Pancreas (tissue), 10 donors: Measurements from ENCODE around the gene SCN9A. TPM values are rescaled to one million over a fixed set of nuclear protein-coding genes. Genes with fewer than 3 reads are reported as not detected.
"Not testable (repeated sequence)": the region's sequence is repeated elsewhere in the genome, so short reads cannot be mapped to it uniquely, and the experiment has no call there.

Experiments used
- ATAC-seq, 4 donors: fragments of 200-7000 bp; cut with Tn5 transposase; one replicate each; pipeline versions ENCODE4 v1.8.0 to v1.9.1; 2020; ENCODE audit warnings: mild to moderate bottlenecking in 4 of 4, moderate library complexity in 4 of 4
- DNase-seq, 6 donors: peaks; one replicate each; pipeline ENCODE4 v3.0.0-alpha.2; 2020
- FAIRE-seq: peaks from 2 replicates; lab custom pipeline; 2012; peaks lifted over from hg19 to GRCh38; lab: Jason Lieb, UNC
- H3K27ac ChIP-seq, 4 donors: fragments of 200-600 bp; sonication (generic); 1 replicate in 3 of 4; 2 replicates in 1 of 4; pipeline versions ENCODE4 v1.5.0 to v1.8.0; 2020
- H3K27me3 ChIP-seq, 4 donors: fragments of 200-600 bp; one replicate each; pipeline ENCODE4 v1.8.0; 2021
- H3K36me3 ChIP-seq, 3 donors: fragments of 200-600 bp; sonication (generic) in 1 of 3; one replicate each; pipeline versions ENCODE4 v1.5.0 to v1.8.0; 2020 to 2021
- H3K4me1 ChIP-seq, 3 donors: fragments of 200-600 bp; one replicate each; pipeline ENCODE4 v1.8.0; 2021
- H3K4me3 ChIP-seq, 4 donors: fragments of 200-600 bp; sonication (generic) in 2 of 4; one replicate each; pipeline versions ENCODE4 v1.5.0 to v1.8.0; 2020 to 2021
- H3K9me3 ChIP-seq, 4 donors: fragments of 200-600 bp; one replicate each; pipeline ENCODE4 v1.8.0; 2021
- CTCF ChIP-seq, 4 donors: fragments of 200-600 bp; sonication (generic) in 3 of 4; IDR thresholded peaks; one replicate each; pipeline versions ENCODE4 v1.5.0 to v1.8.0; 2021; ENCODE audit warnings: antibody characterized with exemption in 4 of 4
- whole genome bisulfite sequencing, 2 donors: extraction: QIAGEN DNeasy Blood & Tissue Kit; methylation state at CpG; one replicate each; pipeline ENCODE4 v1.1.7; 2013; 5-methylcytosine and 5-hydroxymethylcytosine counted together
- intact Hi-C, 3 donors: fragments of 100-400 bp; cut with DNase I; formaldehyde crosslinking; loops; one replicate each; pipeline versions ENCODE4 v1.11.1 to v1.14.2; 2022
- polyA plus RNA-seq, 2 donors: library from polyadenylated mRNA; stranded (reverse); fragments of 200-250 nt; gene quantifications; one replicate each; pipeline ENCODE4 v1.2.3, GENCODE V29; 2013
- total RNA-seq, 6 donors: library from RNA; stranded (reverse); fragmentation: NEBNext Ultra II Directional in 4 of 6; extraction: Animal tissue kit (Norgen Biotek cat#: 25700) in 4 of 6; gene quantifications; one replicate each; pipeline versions ENCODE4 v1.2.1 to v1.2.4, GENCODE V29; 2021 to 2023
- donor health status: healthy with polysubstance abuse.
- donor health status: DM: no; HTN: no; CAD: no; lungs with moderate emphysema.
- donor health status: DM: no; HTN: no; CAD: no.
- donor health status: control.
- donor health status: control.
- donor health status: Bipolar disorder and iron deficiency.
- donor health status: DM: yes; HTN: yes; CAD: no.
- donor health status: DM: no; HTN: no; CAD: no.
- donor health status: DM: no; HTN: no; CAD: no.
- donor health status: DM: yes; HTN: yes; CAD: no.

Gene SCN9A
- total and polyA plus RNA-seq, 8 donors: 1.6 to 20.5 (median 3.1) TPM

- Histone ChIP-seq H3K9me3 (no peaks in the 10 kb centered on the region), H3K4me1 (peaks cover 10 to 23% (median 20%) of the 10 kb centered on the region in 3 donors), H3K36me3 (no peaks in the 10 kb centered on the region), H3K27me3 (no peaks in the 10 kb centered on the region), H3K4me3 (no peak overlapping the region), H3K27ac (peak overlapping the region in 2 of 4 donors; percentile 18 to 53)
- DNase-seq (peak in 1 of 6 donors; percentile 5), ATAC-seq (peak; percentile 83 to 94 (median 88)), FAIRE-seq (no peak)
- 26 to 28% methylated on average over 4 of the region's 4 CpGs for WGBS, 2 donors
- TF ChIP-seq CTCF (IDR thresholded peaks at IDR 0.05): no peak
- intact Hi-C loops: no loop called here
Observed at GRCh38 chr2:166230024-166230723, 145.6 kb downstream of the SCN9A start.

GRCh38 chr2:166229678-166230023 is 146.1 kb downstream of the SCN9A start:
- no peak for FAIRE-seq

GRCh38 chr2:166224197-166224596 is 151.5 kb downstream of the SCN9A start:
- no peak for FAIRE-seq
- intact Hi-C loops: no loop called here
- no peak for DNase-seq
- Histone ChIP-seq H3K4me1 (peaks cover 0 to 2% (median 1%) of the 10 kb centered on the region in 3 donors), H3K9me3 (no peaks in the 10 kb centered on the region), H3K27me3 (no peaks in the 10 kb centered on the region), H3K4me3 (no peak overlapping the region), H3K36me3 (no peaks in the 10 kb centered on the region), H3K27ac (no peak overlapping the region)
- no peak for ATAC-seq
- no peak for TF ChIP-seq CTCF (IDR thresholded peaks at IDR 0.05)

More at GRCh38 chr2:166229678-166230023, 146.1 kb downstream of the SCN9A start:
- DNase-seq (no peak), ATAC-seq (peak; percentile 85 to 92 (median 90))
- Histone ChIP-seq H3K4me1 (peaks cover 10 to 23% (median 20%) of the 10 kb centered on the region in 3 donors), H3K27ac (peak overlapping the region in 1 of 4 donors; percentile 53), H3K4me3 (no peak overlapping the region), H3K9me3 (no peaks in the 10 kb centered on the region), H3K36me3 (no peaks in the 10 kb centered on the region), H3K27me3 (no peaks in the 10 kb centered on the region)
- no peak for TF ChIP-seq CTCF (IDR thresholded peaks at IDR 0.05)
- intact Hi-C loops: no loop called here

GRCh38 chr2:166223298-166223697 is 152.4 kb downstream of the SCN9A start:
- TF ChIP-seq CTCF (IDR thresholded peaks at IDR 0.05): no peak
- no peak overlapping the region for H3K27ac ChIP-seq
- DNase-seq: no peak
- H3K4me1 ChIP-seq: no peaks in the 10 kb centered on the region
- WGBS, 2 donors: 95 to 98% methylated on average over 4 of the region's 4 CpGs
- H3K27me3 ChIP-seq: no peaks in the 10 kb centered on the region
- no peaks in the 10 kb centered on the region for H3K9me3 ChIP-seq
- no peak overlapping the region for H3K4me3 ChIP-seq
- FAIRE-seq: no peak
- H3K36me3 ChIP-seq: no peaks in the 10 kb centered on the region
- ATAC-seq: no peak
- intact Hi-C loops: no loop called here

GRCh38 chr2:166211079-166211478 is 164.7 kb downstream of the SCN9A start:
- H3K36me3 ChIP-seq: no peaks in the 10 kb centered on the region
- no peak overlapping the region for H3K4me3 ChIP-seq
- WGBS, 2 donors: 82 to 95% methylated on average over 1 of the region's 1 CpG
- H3K27me3 ChIP-seq: no peaks in the 10 kb centered on the region
- H3K4me1 ChIP-seq: no peaks in the 10 kb centered on the region
- no peaks in the 10 kb centered on the region for H3K9me3 ChIP-seq
- no peak for ATAC-seq
- intact Hi-C loops: no loop called here
- FAIRE-seq: no peak
- no peak for DNase-seq
- H3K27ac ChIP-seq: no peak overlapping the region
- no peak for TF ChIP-seq CTCF (IDR thresholded peaks at IDR 0.05)

- not testable (repeated sequence) for DNase-seq, FAIRE-seq, H3K36me3 ChIP-seq
Observed at GRCh38 chr2:166209944-166210343, 165.8 kb downstream of the SCN9A start.

GRCh38 chr2:166209367-166209766 is 166.4 kb downstream of the SCN9A start:
- ATAC-seq, FAIRE-seq: not testable (repeated sequence)

More at GRCh38 chr2:166209944-166210343, 165.8 kb downstream of the SCN9A start:
- H3K4me3 ChIP-seq, H3K27me3 ChIP-seq, ATAC-seq, intact Hi-C loops, H3K27ac ChIP-seq, H3K9me3 ChIP-seq, H3K4me1 ChIP-seq: not testable (repeated sequence)
- 81 to 94% methylated on average over 4 of the region's 4 CpGs for WGBS, 2 donors

More at GRCh38 chr2:166209367-166209766, 166.4 kb downstream of the SCN9A start:
- H3K27me3 ChIP-seq, intact Hi-C loops, H3K4me1 ChIP-seq, H3K36me3 ChIP-seq, DNase-seq, H3K4me3 ChIP-seq, H3K9me3 ChIP-seq, H3K27ac ChIP-seq: not testable (repeated sequence)
- no CpG with 5 or more reads among the region's 1 CpG for WGBS, 2 donors
